Astrocyte (in vitro differentiated cells and primary cell): Measurements from ENCODE around the gene LACC1. TPM values are rescaled to one million over a fixed set of nuclear protein-coding genes. Genes with fewer than 3 reads are reported as not detected.

Experiments
- DNase-seq: peaks from one replicate; pipeline ENCODE4 v3.0.0-alpha.2; 2010; ENCODE audit warnings: low read depth
- FAIRE-seq: peaks from 2 replicates; lab custom pipeline; 2011; peaks lifted over from hg19 to GRCh38; lab: Jason Lieb, UNC
- H2AFZ ChIP-seq: 2 replicates; pipeline ENCODE4 v1.6.0; 2012; ENCODE audit warnings: low read depth, low read length, inconsistent platforms
- H3K27ac ChIP-seq: 2 replicates; pipeline ENCODE4 v1.5.1; 2011; ENCODE audit warnings: low read depth, low read length, inconsistent platforms
- H3K27me3 ChIP-seq: 2 replicates; pipeline ENCODE4 v1.6.0; 2011; ENCODE audit warnings: low read length, inconsistent platforms; ENCODE audit not compliant: insufficient read depth
- H3K36me3 ChIP-seq: 2 replicates; pipeline ENCODE4 v1.5.1; 2011; ENCODE audit warnings: low read length, inconsistent platforms; ENCODE audit not compliant: insufficient read depth
- H3K4me1 ChIP-seq: 2 replicates; pipeline ENCODE4 v1.5.1; 2011; ENCODE audit warnings: low read length, inconsistent platforms; ENCODE audit not compliant: insufficient read depth
- H3K4me2 ChIP-seq: 2 replicates; pipeline ENCODE4 v1.6.0; 2012; ENCODE audit warnings: low read length, inconsistent platforms
- H3K4me3 ChIP-seq: 2 replicates; pipeline ENCODE4 v1.5.1; 2011; ENCODE audit warnings: low read depth, mild to moderate bottlenecking, low read length, inconsistent platforms; ENCODE audit not compliant: insufficient read depth
- H3K79me2 ChIP-seq: 2 replicates; pipeline ENCODE4 v1.6.0; 2012; ENCODE audit warnings: mild to moderate bottlenecking, low read length, inconsistent platforms; ENCODE audit not compliant: insufficient read depth
- H3K9ac ChIP-seq: 2 replicates; pipeline ENCODE4 v1.6.0; 2012; ENCODE audit warnings: mild to moderate bottlenecking, low read length, inconsistent platforms
- H3K9me3 ChIP-seq: 2 replicates; pipeline ENCODE4 v1.5.1; 2012; ENCODE audit warnings: low read depth, mild to moderate bottlenecking, low read length, inconsistent platforms; ENCODE audit not compliant: insufficient read depth
- H4K20me1 ChIP-seq: 2 replicates; pipeline ENCODE4 v1.6.0; 2012; ENCODE audit warnings: low read length, inconsistent platforms; ENCODE audit not compliant: insufficient read depth
- H3K27ac Mint-ChIP-seq: one replicate; pipeline ENCODE4 v1.8.0; 2021; ENCODE audit warnings: mild to moderate bottlenecking, mixed read lengths; ENCODE audit not compliant: unreplicated experiment
- H3K27me3 Mint-ChIP-seq: one replicate; pipeline ENCODE4 v1.8.0; 2021; ENCODE audit warnings: low read depth, mixed read lengths; ENCODE audit not compliant: unreplicated experiment
- H3K36me3 Mint-ChIP-seq: one replicate; pipeline ENCODE4 v1.8.0; 2021; ENCODE audit warnings: low read depth, mixed read lengths; ENCODE audit not compliant: unreplicated experiment
- H3K4me1 Mint-ChIP-seq: one replicate; pipeline ENCODE4 v1.8.0; 2021; ENCODE audit warnings: low read depth, mixed read lengths; ENCODE audit not compliant: unreplicated experiment
- H3K4me3 Mint-ChIP-seq: one replicate; pipeline ENCODE4 v1.8.0; 2021; ENCODE audit warnings: mild to moderate bottlenecking, moderate library complexity, mixed read lengths; ENCODE audit not compliant: unreplicated experiment
- H3K9me3 Mint-ChIP-seq: one replicate; pipeline ENCODE4 v1.8.0; 2021; ENCODE audit warnings: mild to moderate bottlenecking, mixed read lengths; ENCODE audit not compliant: unreplicated experiment
- EZH2 ChIP-seq: IDR thresholded peaks from 2 replicates; pipeline ENCODE4 v1.6.1; 2012; ENCODE audit warnings: mild to moderate bottlenecking, low read length, inconsistent platforms; ENCODE audit not compliant: insufficient read depth
- total RNA-seq: library from RNA; stranded (reverse); gene quantifications from 2 replicates; pipeline ENCODE4 v1.2.1, GENCODE V29; 2021
- TF ChIP-seq, protein P1 (sequence below): IDR thresholded peaks from 2 replicates; pipeline ENCODE4 v1.5.1; 2011; ENCODE audit warnings: low read depth, mild to moderate bottlenecking, inconsistent platforms, low read length, moderate library complexity; ENCODE audit not compliant: insufficient read depth

LACC1 gene
- total RNA-seq, 1 donor from 2014 or later: 9.2 TPM

- H4K20me1 ChIP-seq: no peaks in the 10 kb centered on the region
- no peak overlapping the region for H3K27ac ChIP-seq
- no peak overlapping the region for H3K9ac ChIP-seq
- peaks cover 8% of the 10 kb centered on the region for H3K4me1 Mint-ChIP-seq
- H2AFZ ChIP-seq: no peak overlapping the region
- H3K4me2 ChIP-seq: no peak overlapping the region
- no peaks in the 10 kb centered on the region for H3K79me2 ChIP-seq
- H3K4me1 ChIP-seq: peaks cover 3% of the 10 kb centered on the region
- H3K36me3 ChIP-seq: no peaks in the 10 kb centered on the region
- DNase-seq (no peak), FAIRE-seq (no peak)
- no peaks in the 10 kb centered on the region for H3K9me3 ChIP-seq
- no peaks in the 10 kb centered on the region for H3K27me3 Mint-ChIP-seq
- TF ChIP-seq, protein P1, sequence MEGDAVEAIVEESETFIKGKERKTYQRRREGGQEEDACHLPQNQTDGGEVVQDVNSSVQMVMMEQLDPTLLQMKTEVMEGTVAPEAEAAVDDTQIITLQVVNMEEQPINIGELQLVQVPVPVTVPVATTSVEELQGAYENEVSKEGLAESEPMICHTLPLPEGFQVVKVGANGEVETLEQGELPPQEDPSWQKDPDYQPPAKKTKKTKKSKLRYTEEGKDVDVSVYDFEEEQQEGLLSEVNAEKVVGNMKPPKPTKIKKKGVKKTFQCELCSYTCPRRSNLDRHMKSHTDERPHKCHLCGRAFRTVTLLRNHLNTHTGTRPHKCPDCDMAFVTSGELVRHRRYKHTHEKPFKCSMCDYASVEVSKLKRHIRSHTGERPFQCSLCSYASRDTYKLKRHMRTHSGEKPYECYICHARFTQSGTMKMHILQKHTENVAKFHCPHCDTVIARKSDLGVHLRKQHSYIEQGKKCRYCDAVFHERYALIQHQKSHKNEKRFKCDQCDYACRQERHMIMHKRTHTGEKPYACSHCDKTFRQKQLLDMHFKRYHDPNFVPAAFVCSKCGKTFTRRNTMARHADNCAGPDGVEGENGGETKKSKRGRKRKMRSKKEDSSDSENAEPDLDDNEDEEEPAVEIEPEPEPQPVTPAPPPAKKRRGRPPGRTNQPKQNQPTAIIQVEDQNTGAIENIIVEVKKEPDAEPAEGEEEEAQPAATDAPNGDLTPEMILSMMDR: no peak
- no peak for TF ChIP-seq EZH2
- H3K27me3 ChIP-seq: no peaks in the 10 kb centered on the region
- H3K27ac Mint-ChIP-seq: no peak overlapping the region
- H3K36me3 Mint-ChIP-seq: peaks cover 6% of the 10 kb centered on the region
- no peak overlapping the region for H3K4me3 ChIP-seq
- no peak overlapping the region for H3K4me3 Mint-ChIP-seq
- peaks cover 13% of the 10 kb centered on the region for H3K9me3 Mint-ChIP-seq
Observed at GRCh38 chr13:43861863-43862262, 17.8 kb upstream of the LACC1 start.

GRCh38 chr13:43864921-43865320 is 14.8 kb upstream of the LACC1 start:
- Histone ChIP-seq H3K79me2 (no peaks in the 10 kb centered on the region), H3K9me3 (no peaks in the 10 kb centered on the region), H3K9ac (no peak overlapping the region), H3K4me1 (peaks cover 3% of the 10 kb centered on the region), H3K4me2 (no peak overlapping the region), H4K20me1 (no peaks in the 10 kb centered on the region), H3K27me3 (no peaks in the 10 kb centered on the region), H3K27ac (no peak overlapping the region), H3K4me3 (no peak overlapping the region), H3K36me3 (no peaks in the 10 kb centered on the region), H2AFZ (no peak overlapping the region)
- TF ChIP-seq EZH2: no peak
- TF ChIP-seq, protein P1: no peak
- no peak for DNase-seq
- Mint-ChIP-seq H3K27ac (peak overlapping the region; percentile 11), H3K36me3 (peaks cover 6% of the 10 kb centered on the region), H3K4me3 (no peak overlapping the region), H3K4me1 (peaks cover 8% of the 10 kb centered on the region), H3K27me3 (no peaks in the 10 kb centered on the region), H3K9me3 (peaks cover 13% of the 10 kb centered on the region)
- FAIRE-seq: no peak

DNA sequence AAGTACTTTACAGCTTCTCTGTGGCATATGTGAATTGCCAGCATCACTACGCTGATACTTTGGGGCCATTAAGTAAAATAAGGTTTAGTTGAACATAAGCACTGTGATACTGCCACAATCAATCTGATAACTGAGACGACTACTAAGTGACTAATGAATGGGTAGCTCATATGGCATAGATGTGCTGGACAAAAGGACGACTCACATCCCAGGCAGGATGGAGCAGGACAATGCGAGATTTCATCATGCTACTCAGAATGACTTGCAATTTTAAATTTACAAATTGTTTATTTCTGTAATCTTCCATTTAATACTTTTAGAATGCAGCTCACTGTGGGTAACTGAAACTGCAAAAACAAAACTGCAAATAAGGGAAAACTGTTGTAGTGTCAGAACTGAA is 13.8 kb upstream of the LACC1 start:
- Histone ChIP-seq H3K27me3 (no peaks in the 10 kb centered on the region), H3K9me3 (no peaks in the 10 kb centered on the region), H3K36me3 (no peaks in the 10 kb centered on the region), H3K27ac (no peak overlapping the region), H2AFZ (no peak overlapping the region), H3K4me1 (peaks cover 3% of the 10 kb centered on the region), H4K20me1 (no peaks in the 10 kb centered on the region), H3K4me2 (no peak overlapping the region), H3K4me3 (no peak overlapping the region), H3K9ac (no peak overlapping the region), H3K79me2 (no peaks in the 10 kb centered on the region)
- DNase-seq (peak; percentile 19), FAIRE-seq (no peak)
- TF ChIP-seq, protein P1: no peak
- TF ChIP-seq EZH2: no peak
- H3K27me3 Mint-ChIP-seq: no peaks in the 10 kb centered on the region
- H3K27ac Mint-ChIP-seq: peak overlapping the region; percentile 96
- H3K36me3 Mint-ChIP-seq: peaks cover 6% of the 10 kb centered on the region
- H3K4me3 Mint-ChIP-seq: no peak overlapping the region
- peaks cover 8% of the 10 kb centered on the region for H3K4me1 Mint-ChIP-seq
- H3K9me3 Mint-ChIP-seq: peaks cover 13% of the 10 kb centered on the region
